ENCODE data around the gene LRRC28.

LRRC28 gene

GRCh38 chr15:99250001-99250400 is 1.3 kb upstream of the LRRC28 start:
- DNase-seq, result no peak

GRCh38 chr15:99250494-99250856 is 806 bp upstream of the LRRC28 start:
- no peak for DNase-seq

GRCh38 chr15:99252326-99252725 is 1.0 kb downstream of the LRRC28 start:
- DNase-seq, result no peak

DNA sequence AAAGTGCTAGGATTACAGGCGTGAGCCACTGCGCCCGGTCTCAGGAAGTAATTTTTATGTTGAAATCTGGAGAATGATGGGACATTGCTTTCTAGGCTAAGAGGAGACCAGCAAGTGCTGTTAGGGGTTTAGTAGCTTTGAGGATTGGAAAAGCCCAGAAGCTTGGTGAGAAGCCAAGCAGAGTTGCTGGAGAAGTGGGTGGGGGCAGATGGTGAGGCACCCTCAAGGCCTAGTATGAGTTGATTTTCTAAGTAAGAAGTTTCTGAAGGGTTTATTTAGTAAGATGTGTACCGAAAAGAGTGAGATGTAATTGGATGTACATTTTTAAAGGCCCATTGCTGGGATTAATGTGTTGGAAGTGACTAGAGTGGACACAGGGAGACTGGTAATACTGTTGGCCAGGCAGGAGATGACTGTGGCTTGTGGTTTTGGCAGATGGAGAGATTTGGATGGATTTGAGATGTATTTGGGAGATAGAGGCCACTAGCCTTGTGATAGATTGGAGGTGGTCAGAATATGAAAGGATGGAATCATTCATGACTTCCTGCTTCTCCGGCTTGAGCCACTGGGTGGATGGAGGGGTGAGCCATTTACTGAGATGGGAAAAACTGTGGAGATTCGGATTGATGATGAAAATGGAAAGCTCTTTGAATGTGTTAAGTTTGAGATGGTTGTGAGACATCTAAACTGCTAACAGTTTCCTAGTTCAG is 2.3 kb downstream of the LRRC28 start:
- DNase-seq, result peak; percentile 26 to 46

DNA sequence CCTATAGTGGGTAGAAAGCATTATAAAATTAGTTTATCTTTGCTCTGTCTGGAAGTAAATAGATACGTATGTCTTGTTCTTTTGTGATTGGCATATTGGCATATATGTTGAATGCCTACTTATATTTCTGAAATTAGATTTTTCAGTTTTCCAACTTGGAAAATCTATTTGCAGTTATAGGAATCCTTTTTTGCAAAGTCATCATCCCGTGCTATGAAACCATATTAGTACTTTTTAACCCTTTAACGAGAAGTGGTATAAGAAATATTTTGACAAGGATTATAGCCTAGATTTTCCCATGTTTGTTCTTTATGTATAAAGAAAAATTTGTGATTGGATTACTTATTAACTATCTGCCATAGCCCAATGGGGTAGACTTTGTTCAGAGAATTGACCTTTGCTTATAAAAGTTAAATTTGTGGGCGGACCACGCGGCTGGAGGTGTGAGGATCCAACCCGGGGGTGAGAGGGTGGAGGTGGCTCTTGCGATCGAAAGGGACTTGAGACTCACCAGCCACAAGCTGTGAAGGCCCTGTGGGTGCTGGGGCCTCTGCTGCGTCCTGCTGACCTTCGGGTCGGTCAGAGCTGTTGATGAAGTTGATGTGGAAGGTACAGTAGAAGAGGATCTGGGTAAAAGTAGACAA is 5.9 kb downstream of the LRRC28 start:
- no peak for DNase-seq

DNA sequence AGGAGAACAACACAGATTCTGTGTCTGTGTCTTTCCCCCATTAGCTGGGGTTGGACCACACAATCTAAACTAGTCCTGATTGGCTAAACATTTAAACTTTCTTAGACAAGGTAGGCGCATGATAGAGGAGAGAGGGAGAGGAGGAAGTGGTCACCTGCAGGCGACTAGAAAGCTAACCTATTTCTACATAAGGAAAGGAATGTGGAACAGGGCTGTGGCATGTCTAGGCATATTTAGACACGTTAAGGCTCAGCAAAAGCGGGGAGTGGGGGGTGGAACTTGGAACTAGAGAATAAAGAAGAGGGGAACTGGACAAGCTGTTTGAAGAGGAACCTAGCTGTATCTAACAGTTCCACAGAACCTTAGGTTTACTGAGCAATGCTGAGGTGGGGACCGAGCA is 12.8 kb downstream of the LRRC28 start:
- DNase-seq, result no peak

DNA sequence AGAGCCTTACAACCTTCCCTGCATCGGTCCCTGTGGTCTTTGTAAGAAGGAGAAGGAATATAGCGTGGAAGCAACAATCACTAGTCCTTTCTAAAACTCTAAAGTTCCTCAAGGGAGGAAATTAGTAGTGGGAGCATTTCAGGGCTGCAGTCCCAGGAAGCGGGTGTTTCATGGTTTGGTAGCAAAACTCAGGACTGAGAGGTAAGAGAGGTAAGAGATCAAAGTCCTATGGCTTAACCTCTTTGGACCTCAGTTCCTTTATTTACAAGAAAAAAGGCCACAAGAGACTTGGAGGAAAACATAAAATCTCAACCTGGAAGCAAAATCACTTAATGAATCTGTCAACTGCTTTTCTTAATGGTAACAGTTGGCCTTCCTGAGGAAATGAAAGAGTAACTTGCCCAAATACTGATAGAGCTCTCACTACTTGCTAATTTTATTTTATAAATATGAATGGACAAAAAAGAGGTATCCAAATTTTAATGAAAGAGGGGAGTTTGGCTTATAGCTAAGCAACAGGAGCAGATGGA is 14.3 kb downstream of the LRRC28 start:
- no peak for DNase-seq

- DNase-seq, result no peak
Observed at GRCh38 chr15:99267957-99268356, 16.7 kb downstream of the LRRC28 start.

DNA sequence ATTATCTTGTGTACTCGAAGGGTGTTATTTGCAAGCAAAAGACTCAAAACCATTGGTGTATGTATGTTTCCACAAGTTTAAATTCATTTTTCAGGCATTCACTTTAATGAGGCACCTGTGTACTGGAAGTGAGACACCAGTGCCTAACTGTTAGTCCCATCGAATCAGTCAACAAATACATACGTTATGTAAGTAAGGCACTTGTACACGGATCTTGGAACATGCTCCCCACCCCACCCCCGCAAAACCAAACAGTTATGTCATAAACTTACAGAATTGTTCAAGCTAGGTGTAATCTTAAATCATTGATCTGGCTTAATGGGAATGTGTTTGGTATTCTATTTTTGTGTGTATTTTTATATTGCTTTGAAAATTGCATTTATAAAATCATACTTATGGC is 17.1 kb downstream of the LRRC28 start:
- no peak for DNase-seq

GRCh38 chr15:99273801-99274200 is 22.5 kb downstream of the LRRC28 start:
- no peak for DNase-seq

GRCh38 chr15:99275061-99275460 is 23.8 kb downstream of the LRRC28 start:
- no peak for DNase-seq

- no peak for DNase-seq
Observed at GRCh38 chr15:99275525-99276128, 24.3 kb downstream of the LRRC28 start.

- DNase-seq, result no peak
Observed at GRCh38 chr15:99279290-99279689, 28.0 kb downstream of the LRRC28 start.

- no peak for DNase-seq
Observed at GRCh38 chr15:99279827-99280226, 28.5 kb downstream of the LRRC28 start.

DNA sequence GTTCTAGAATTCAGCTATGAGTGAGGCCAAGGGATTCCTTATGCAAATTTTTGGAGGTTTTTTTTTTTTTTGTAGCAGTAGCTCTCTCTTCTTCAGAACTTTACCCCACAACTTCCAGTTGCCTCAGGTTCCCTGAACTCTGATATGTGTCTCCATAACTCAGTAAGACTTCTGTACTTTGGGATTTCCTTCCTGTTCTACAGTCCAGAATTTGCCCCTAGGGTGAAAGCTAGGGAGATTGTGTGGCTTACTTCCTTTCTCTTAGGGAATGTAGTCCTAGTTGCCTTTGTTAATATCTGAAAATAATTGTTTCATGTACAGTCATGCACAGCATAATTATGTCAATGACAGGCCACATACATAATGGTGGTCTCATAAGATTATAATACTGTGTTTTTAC is 30.8 kb downstream of the LRRC28 start:
- no peak for DNase-seq

- no peak for DNase-seq
Observed at GRCh38 chr15:99282586-99282985, 31.3 kb downstream of the LRRC28 start.

DNA sequence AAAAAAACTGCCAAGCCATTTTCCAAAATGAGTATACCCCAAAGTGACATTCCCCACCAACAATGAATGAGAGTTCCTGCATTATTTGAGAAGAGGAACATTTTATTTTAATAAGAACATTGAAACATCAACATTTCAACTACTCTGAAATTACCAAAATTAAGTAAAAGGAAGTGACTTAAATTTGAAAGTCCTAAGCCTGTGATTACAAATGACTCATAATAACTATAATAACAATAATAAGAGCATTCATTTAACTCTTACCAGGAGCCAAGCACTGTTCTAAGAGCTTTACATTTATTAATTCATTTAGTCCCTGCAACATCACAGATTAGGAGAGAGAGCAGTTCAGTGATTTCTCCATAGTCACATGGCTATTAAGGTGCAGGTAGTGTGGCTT is 32.4 kb downstream of the LRRC28 start:
- no peak for DNase-seq

DNA sequence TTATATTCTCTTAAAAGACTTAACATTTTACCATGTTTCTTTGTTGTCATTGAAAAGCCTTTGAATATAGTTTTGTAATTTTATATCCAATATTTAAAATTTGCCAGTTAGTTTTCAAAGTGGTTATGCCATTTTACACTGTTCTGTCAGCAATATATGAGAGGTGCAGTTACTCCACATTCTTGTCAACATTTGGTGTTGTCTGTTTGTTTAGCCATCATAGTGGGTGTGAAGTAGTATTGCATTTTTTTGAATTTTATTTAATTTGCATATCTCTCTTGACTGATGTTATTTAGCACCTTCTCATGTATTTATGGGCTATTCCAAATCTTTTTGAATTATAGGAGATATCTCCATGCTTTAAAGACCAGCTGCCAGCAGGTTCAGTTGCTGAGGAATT is 40.4 kb downstream of the LRRC28 start:
- no peak for DNase-seq

- DNase-seq, result no peak
Observed at GRCh38 chr15:99295840-99296239, 44.6 kb downstream of the LRRC28 start.

DNA sequence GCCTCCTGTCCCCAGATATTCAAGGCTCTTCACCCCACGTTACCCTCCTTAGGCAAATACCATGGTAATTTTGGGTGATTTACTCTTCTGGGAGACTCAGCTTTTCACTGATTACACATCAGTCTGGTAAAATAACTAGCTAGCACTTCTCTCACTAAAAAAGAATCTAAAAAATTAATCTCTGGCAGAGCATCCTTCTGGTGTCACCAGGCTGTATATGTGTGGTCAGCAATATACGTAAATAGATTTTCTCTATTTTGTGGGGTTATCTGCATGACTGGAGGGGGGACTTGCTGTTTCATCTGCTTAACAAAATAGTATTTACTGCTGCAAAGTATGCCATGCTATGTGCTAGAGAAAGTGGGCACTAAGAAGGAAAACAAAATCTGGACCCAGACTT is 45.1 kb downstream of the LRRC28 start:
- DNase-seq, result no peak

DNA sequence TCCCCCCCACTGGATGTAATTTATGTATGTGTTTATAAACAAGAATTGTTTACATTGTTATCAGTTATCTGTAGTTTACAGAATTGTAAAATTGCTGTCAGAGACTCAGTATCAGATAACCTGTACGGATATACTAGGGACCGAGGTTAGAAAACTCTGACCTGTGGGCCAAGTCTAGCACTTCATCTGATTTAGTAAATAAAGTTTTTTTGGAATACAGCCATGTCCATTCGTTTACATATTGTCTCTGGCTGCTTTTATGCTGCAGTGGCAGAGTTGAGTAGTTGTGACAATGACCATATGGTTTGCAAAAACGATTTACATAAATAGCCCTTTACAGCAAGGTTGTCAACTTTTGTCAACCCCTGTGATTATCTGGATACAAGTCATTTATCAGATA is 52.6 kb downstream of the LRRC28 start:
- no peak for DNase-seq

GRCh38 chr15:99305761-99306505 is 54.7 kb downstream of the LRRC28 start:
- DNase-seq, result no peak

DNA sequence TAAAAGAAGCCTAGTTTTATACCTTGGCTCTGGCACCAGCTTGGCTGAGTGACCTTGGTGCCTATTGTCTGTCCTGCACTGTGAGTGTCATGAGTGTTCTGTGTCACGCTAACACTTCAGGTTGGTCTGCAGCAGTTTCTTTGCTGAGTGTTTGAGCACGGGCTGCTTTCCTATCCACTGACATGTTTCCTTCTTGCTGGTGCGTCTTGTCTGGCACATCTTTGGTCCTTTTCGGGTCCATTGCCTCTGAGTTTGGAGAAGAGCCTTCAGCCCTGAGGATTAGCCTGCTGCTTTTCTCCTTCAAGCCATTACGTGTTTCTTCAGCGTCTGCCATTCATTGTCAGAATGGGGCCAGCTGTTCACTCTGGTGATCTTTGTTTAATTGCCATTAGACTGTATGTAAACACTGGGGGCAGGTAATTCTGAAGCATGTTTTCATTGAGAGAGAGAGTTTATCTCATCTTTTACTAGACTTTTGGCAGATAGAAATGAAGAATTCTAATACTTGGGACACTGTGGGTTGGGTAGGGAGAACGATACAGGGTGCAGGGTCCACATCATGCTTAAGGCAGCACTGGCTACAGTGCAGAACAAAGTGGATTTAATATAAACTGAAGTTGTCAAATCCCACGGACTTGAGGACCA is 55.5 kb downstream of the LRRC28 start:
- DNase-seq, result no peak
